SJSA1 (cell line): ENCODE results near the gene INPP5A. TPM values are rescaled to one million over a fixed set of nuclear protein-coding genes. Genes with fewer than 3 reads are reported as not detected.
A peak's percentile ranks its signal among the peaks of the same experiment; 100 is the strongest.

ENCODE experiments used
- DNase-seq, 2 experiments: peaks; one replicate each; pipeline ENCODE4 v3.0.0-alpha.2; 2015 to 2020; ENCODE audit warnings: low spot score in 2 of 2, low read depth in 1 of 2
- H3K27ac ChIP-seq: fragments of 250-450 bp; sonication (Bioruptor Pico); 2 replicates; pipeline ENCODE4 v1.5.1; 2020; ENCODE audit warnings: mild to moderate bottlenecking, moderate library complexity
- H3K27me3 ChIP-seq: fragments of 250-450 bp; sonication (Bioruptor Pico); replicated peaks from 2 replicates; pipeline ENCODE4 v1.5.1; 2020; ENCODE audit warnings: mild to moderate bottlenecking, moderate library complexity
- H3K36me3 ChIP-seq: fragments of 250-450 bp; sonication (Bioruptor Pico); 2 replicates; pipeline ENCODE4 v1.5.1; 2020; ENCODE audit warnings: mild to moderate bottlenecking
- H3K4me1 ChIP-seq: fragments of 250-450 bp; sonication (Bioruptor Pico); replicated peaks from 2 replicates; pipeline ENCODE4 v1.6.1; 2021; ENCODE audit warnings: mild to moderate bottlenecking
- H3K4me3 ChIP-seq: fragments of 250-450 bp; sonication (Bioruptor Pico); 2 replicates; pipeline ENCODE4 v1.5.1; 2020; ENCODE audit warnings: mild to moderate bottlenecking
- H3K9me3 ChIP-seq: fragments of 250-450 bp; sonication (Bioruptor Pico); replicated peaks from 2 replicates; pipeline ENCODE4 v1.5.1; 2020; ENCODE audit warnings: mild to moderate bottlenecking
- total RNA-seq: library from RNA; depleted of rRNA; stranded (reverse); fragments of >200 nt; shearing (Covaris generic); gene quantifications from 2 replicates; pipeline ENCODE4 v1.2.3, GENCODE V29; 2014

The INPP5A gene
- total RNA-seq, 1 experiment from 2014 or later, result 56.8 TPM

- Histone ChIP-seq H3K27ac (no peak overlapping the region), H3K4me3 (no peak overlapping the region), H3K36me3 (no peaks in the 10 kb centered on the region), H3K27me3 (no peaks in the 10 kb centered on the region), H3K4me1 (no peaks in the 10 kb centered on the region), H3K9me3 (no peaks in the 10 kb centered on the region)
- peak in 1 of 2 experiments; percentile 45 for DNase-seq
Measured at GRCh38 chr10:132508581-132509443, 28.8 kb upstream of the INPP5A start.

GRCh38 chr10:132509506-132510173, 27.9 kb upstream of the INPP5A start:
- Histone ChIP-seq H3K9me3 (no peaks in the 10 kb centered on the region), H3K4me3 (no peak overlapping the region), H3K4me1 (no peaks in the 10 kb centered on the region), H3K27me3 (no peaks in the 10 kb centered on the region), H3K27ac (no peak overlapping the region), H3K36me3 (no peaks in the 10 kb centered on the region)
- DNase-seq, result peak in 1 of 2 experiments; percentile 39

- no peak overlapping the region for H3K4me3 ChIP-seq
- no peaks in the 10 kb centered on the region for H3K4me1 ChIP-seq
- H3K27ac ChIP-seq, result no peak overlapping the region
- no peaks in the 10 kb centered on the region for H3K36me3 ChIP-seq
- DNase-seq, result no peak
- no peaks in the 10 kb centered on the region for H3K9me3 ChIP-seq
- no peaks in the 10 kb centered on the region for H3K27me3 ChIP-seq
Measured at GRCh38 chr10:132510174-132510611, 27.4 kb upstream of the INPP5A start.

- H3K36me3 ChIP-seq, result no peaks in the 10 kb centered on the region
- no peak overlapping the region for H3K27ac ChIP-seq
- DNase-seq, result no peak
- H3K9me3 ChIP-seq, result no peaks in the 10 kb centered on the region
- H3K4me1 ChIP-seq, result peaks cover 8% of the 10 kb centered on the region
- no peaks in the 10 kb centered on the region for H3K27me3 ChIP-seq
- no peak overlapping the region for H3K4me3 ChIP-seq
Measured at GRCh38 chr10:132511121-132512051, 26.2 kb upstream of the INPP5A start.

GRCh38 chr10:132512052-132512442, 25.5 kb upstream of the INPP5A start:
- H3K4me1 ChIP-seq, result peaks cover 14% of the 10 kb centered on the region
- no peak for DNase-seq
- no peaks in the 10 kb centered on the region for H3K36me3 ChIP-seq
- H3K27me3 ChIP-seq, result no peaks in the 10 kb centered on the region
- no peak overlapping the region for H3K27ac ChIP-seq
- H3K9me3 ChIP-seq, result no peaks in the 10 kb centered on the region
- no peak overlapping the region for H3K4me3 ChIP-seq

GRCh38 chr10:132512693-132513345, 24.8 kb upstream of the INPP5A start:
- Histone ChIP-seq H3K9me3 (no peaks in the 10 kb centered on the region), H3K4me1 (peaks cover 22% of the 10 kb centered on the region), H3K27me3 (no peaks in the 10 kb centered on the region), H3K36me3 (no peaks in the 10 kb centered on the region), H3K27ac (no peak overlapping the region), H3K4me3 (no peak overlapping the region)
- no peak for DNase-seq

- peak in 1 of 2 experiments; percentile 40 for DNase-seq
- Histone ChIP-seq H3K4me1 (peaks cover 35% of the 10 kb centered on the region), H3K27ac (no peak overlapping the region), H3K27me3 (no peaks in the 10 kb centered on the region), H3K36me3 (no peaks in the 10 kb centered on the region), H3K4me3 (no peak overlapping the region), H3K9me3 (no peaks in the 10 kb centered on the region)
Measured at GRCh38 chr10:132514821-132515520, 22.6 kb upstream of the INPP5A start.

- H3K27ac ChIP-seq, result peak overlapping the region; percentile 85
- DNase-seq, result no peak
- no peak overlapping the region; the same call in 1 of the 2 replicates for H3K4me3 ChIP-seq
- H3K9me3 ChIP-seq, result no peaks in the 10 kb centered on the region
- H3K27me3 ChIP-seq, result no peaks in the 10 kb centered on the region
- H3K4me1 ChIP-seq, result peaks cover 46% of the 10 kb centered on the region
- H3K36me3 ChIP-seq, result no peaks in the 10 kb centered on the region
Measured at GRCh38 chr10:132515811-132516726, 21.5 kb upstream of the INPP5A start.

GRCh38 chr10:132516771-132517725, 20.5 kb upstream of the INPP5A start:
- Histone ChIP-seq H3K36me3 (no peaks in the 10 kb centered on the region), H3K4me3 (peak overlapping the region; percentile 21), H3K4me1 (peaks cover 48% of the 10 kb centered on the region), H3K27me3 (no peaks in the 10 kb centered on the region), H3K27ac (peak overlapping the region; percentile 85), H3K9me3 (no peaks in the 10 kb centered on the region)
- DNase-seq, result peak; percentile 97 to 98

GRCh38 chr10:132517951-132518521, 19.6 kb upstream of the INPP5A start:
- H3K27ac ChIP-seq, result peak overlapping the region; percentile 85

More at GRCh38 chr10:132517951-132518521, 19.6 kb upstream of the INPP5A start:
- Histone ChIP-seq H3K4me1 (peaks cover 48% of the 10 kb centered on the region), H3K9me3 (no peaks in the 10 kb centered on the region), H3K36me3 (no peaks in the 10 kb centered on the region), H3K4me3 (peak overlapping the region; percentile 21), H3K27me3 (no peaks in the 10 kb centered on the region)
- peak in 1 of 2 experiments; percentile 36 for DNase-seq
